Left renal pelvis (tissue), 4 donors: Measurements from ENCODE around the gene DMGDH. TPM values are rescaled to one million over a fixed set of nuclear protein-coding genes. Genes with fewer than 3 reads are reported as not detected.
"Not testable (repeated sequence)": the region's sequence is repeated elsewhere in the genome, so short reads cannot be mapped to it uniquely, and the experiment has no call there.

Experiments used
- DNase-seq, 4 donors: peaks; one replicate each; pipeline ENCODE4 v3.0.0-alpha.2; 2013; ENCODE audit warnings: low read depth in 4 of 4, low spot score in 3 of 4
- polyA plus RNA-seq, 4 donors: library from polyadenylated mRNA; unstranded; fragments of 120-200 nt; gene quantifications; one replicate each; pipeline ENCODE4 v1.2.1, GENCODE V29; 2013; ENCODE audit not compliant: insufficient read length in 4 of 4

Gene DMGDH
- polyA plus RNA-seq, 4 donors = 3.5 to 22.2 (median 17.5) TPM

GRCh38 chr5:78983194-78983593 is 86.3 kb downstream of the DMGDH start:
- not testable (repeated sequence) for DNase-seq

DNA sequence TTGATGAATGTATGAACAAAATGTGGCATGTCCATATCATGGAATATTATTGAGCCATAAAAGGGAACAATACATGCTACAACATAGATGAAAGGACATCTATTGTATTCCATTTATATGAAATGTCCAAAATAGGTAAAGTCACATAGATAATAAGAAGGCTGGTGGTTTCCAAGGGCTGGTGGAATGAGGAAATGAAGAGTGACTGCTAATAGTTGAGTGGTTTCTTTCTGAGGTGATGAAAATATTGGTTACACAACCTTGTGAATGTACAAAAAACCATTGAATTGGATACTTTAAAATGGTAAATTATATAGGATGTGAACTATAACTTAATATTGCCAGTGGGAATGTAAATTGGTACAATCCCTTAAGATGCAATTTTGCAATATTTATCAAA is 89.6 kb downstream of the DMGDH start:
- DNase-seq = no peak

GRCh38 chr5:78979117-78979742 is 90.2 kb downstream of the DMGDH start:
- DNase-seq = no peak

GRCh38 chr5:78975035-78975434 is 94.4 kb downstream of the DMGDH start:
- DNase-seq = no peak

- DNase-seq = no peak
These were observed 94.9 kb downstream of the DMGDH start for GRCh38 chr5:78974601-78975000.

DNA sequence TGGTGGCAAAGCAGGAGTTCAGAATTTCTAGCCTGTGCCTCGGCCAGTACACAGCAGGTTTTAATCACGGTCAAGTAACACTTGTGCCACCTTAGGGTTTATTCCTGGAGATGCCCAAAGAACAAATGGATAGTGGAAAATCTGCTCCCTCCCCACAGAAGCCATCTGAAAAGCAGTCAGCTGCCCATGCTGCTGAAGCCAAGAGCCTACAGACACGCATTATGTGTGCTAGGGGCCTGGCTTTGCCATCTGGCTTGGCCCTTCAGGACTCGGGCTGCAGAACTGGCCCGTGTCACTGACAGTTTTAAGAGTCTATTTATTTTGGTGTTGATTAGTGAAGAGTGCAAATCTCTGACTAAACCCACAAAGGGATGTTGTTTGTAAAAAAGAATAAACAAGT is 95.5 kb downstream of the DMGDH start:
- DNase-seq = no peak

DNA sequence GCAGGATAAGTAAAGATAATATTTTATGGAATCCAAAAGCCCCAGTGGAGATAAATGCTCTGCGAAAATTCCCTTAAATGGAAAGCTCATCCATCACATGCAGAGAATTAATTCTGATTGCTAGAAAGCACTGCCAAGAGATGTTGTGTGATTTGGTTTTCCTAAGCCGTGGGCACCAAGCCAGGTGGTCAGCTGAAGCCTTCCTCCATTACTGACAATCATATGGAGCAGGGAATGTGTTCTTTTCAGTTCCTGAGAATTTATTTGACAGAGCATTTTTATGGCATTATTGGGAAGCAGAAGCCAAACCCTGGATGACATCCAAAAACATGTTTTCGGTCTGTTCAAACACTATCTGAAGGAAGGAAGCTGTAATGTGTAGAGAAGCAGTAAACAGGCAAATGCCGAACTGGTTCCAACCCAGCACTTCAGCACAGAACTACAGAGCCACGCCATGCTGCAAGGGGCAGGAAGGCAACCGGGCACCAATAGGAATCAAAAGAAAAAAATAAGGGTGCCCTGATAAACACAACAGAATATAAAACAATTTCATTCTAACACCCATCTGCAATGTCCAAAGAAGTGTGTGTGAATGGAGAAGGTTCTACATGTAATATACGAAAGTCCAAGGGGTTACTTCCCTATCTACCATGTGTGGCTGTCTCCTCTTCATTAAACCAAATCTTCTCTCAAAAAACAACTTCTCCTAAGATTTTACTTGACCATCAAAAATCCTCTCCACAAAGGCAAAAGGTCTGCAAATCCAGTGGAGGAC is 96.6 kb downstream of the DMGDH start:
- DNase-seq = peak in 3 of 4 donors; percentile 41 to 51 (median 47)

DNA sequence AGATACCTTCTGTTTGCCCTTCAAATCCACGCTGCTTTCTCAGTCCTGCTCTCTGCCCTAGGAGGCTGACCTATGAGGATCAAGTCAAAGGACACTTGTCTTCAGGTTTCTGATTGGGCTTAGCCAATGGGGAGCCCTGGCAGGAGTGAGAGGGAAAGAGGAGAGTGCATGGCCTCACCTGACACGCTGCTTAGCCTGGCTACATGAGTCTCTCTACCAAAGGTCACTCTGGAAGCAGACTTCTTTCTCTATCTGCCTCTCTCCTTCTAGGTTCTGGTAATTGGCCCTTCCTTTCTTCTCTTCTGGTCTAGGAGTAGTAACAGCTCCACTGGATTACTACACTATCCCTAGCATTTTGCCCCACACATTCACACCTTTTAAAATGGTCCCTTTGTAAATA is 97.5 kb downstream of the DMGDH start:
- no peak for DNase-seq

DNA sequence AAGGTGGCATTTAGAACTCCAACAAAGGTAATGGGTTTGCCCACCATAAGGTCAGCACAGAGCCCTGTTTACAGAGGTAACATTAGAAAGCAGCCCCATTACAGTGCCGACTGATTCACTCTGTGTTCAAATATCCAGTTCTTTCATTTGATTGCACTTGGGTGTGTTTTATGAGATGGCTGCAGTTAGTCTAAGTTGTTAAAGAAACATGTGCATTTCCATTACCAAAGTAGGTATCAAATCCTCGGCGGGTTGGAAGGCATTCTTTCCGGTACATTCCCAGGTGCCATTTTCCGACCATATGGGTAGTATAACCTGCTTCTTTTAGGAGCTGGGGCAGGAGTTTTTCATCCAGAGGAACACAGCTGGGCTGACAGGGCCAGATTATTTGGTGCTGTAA is 100.7 kb downstream of the DMGDH start:
- DNase-seq = no peak

- peak in 1 of 4 donors; percentile 31 for DNase-seq
These were observed 104.6 kb downstream of the DMGDH start for GRCh38 chr5:78964889-78965288.

GRCh38 chr5:78961743-78962142 is 107.7 kb downstream of the DMGDH start:
- no peak for DNase-seq

GRCh38 chr5:78959767-78960166 is 109.7 kb downstream of the DMGDH start:
- no peak for DNase-seq

DNA sequence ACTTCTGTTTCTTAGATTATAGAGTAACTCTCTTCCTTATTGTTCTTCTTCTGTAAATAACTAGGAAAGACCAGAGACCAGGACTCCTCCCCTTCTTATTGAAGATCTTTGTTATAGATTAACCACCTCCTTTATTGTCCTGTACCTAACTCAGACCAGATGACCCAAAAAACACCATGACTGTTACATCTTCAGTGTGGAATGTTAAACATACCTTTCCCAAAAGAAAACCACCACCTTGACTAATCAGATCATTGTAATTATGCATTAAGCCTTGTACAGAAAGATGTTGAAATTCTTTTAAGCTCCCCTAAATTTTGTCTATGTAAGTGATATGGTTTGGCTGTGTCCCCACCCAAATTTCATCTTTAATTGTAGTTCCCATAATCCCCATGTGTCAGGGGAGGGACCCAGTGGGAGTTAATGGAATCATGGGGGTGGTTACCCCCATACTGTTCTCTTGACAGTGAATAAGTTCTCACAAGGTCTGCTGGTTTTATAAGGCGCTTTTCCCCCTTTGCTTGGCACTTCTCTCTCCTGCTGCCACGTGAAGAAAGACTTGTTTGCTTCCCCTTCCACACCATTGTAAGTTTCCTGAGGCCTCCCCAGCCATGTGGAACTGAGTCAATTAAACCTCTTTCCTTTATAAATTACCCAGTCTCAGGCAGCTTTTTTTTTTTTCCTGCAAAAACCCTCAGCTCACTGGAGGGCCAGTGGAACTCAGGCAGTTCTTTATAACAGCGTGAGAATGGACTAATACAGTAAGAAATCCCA is 110.6 kb downstream of the DMGDH start:
- DNase-seq = no peak

GRCh38 chr5:78956901-78957300 is 112.6 kb downstream of the DMGDH start:
- DNase-seq = no peak

DNA sequence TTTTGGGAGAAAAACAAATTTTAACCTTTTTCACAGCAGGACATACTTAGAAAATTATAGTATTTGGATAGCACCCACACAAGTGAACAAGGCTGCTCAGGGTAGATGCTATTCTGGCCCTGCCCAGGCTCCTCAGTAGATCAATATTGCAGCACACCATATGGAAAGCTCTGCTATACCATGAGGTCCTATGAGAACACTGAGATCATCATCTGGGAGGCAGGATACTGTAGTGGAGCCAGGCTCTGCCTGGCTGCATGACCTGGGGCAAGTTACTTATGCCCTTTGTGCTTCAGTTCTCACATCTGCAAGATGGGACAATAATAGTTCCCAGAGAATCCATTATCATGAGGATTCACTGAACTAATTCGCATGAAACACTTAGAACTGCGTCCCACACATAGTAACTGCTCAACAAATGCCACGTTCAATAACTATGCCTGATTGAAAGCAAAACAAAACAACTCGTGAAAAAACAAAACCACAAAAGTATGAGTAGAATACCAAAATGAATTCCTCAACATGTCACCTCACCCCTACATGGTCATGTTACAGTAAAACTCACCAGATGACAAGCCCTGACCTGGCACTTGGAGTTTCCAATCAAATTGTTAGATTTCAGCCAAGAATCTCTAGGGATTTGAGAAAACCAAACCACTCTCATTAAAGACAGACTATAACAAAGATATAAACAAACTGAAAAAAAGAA is 116.2 kb downstream of the DMGDH start:
- no peak for DNase-seq

Other genes with a start within 250 kb of the DMGDH start
- gene ARSB, start 84.4 kb downstream of the DMGDH start, polyA plus RNA-seq = 10 to 100 TPM; 16.3 to 22.8 (median 20.1) TPM
- gene BHMT2, start 93 bp upstream of the DMGDH start, polyA plus RNA-seq = 10 to 100 TPM in 3 of 4 donors, 1 to 10 TPM in 1; 5.2 to 57.7 (median 30.6) TPM
- 100 to 1,000 TPM in 3 of 4 donors, 10 to 100 TPM in 1; 11.8 to 342 (median 205) TPM for gene BHMT, start 42.1 kb upstream of the DMGDH start, polyA plus RNA-seq
- 10 to 100 TPM; 22.1 to 32.0 (median 25.5) TPM for gene JMY, start 166.5 kb upstream of the DMGDH start, polyA plus RNA-seq